Peyer's patch (tissue), 4 donors: ENCODE data around the gene TPM4.
"Not testable (repeated sequence)": the region's sequence is repeated elsewhere in the genome, so short reads cannot be mapped to it uniquely, and the experiment has no call there.

ENCODE experiments used
- CTCF ChIP-seq, 6 experiments: fragments of 450-650 bp in 4 of 6; fragments of 200-600 bp in 2 of 6; sonication (generic) in 1 of 6; IDR thresholded peaks; one replicate each; pipeline ENCODE4 v1.5.1; 2017 to 2019; ENCODE audit warnings: antibody characterized with exemption in 6 of 6, mild to moderate bottlenecking in 3 of 6, moderate library complexity in 1 of 6
- POLR2A ChIP-seq, 2 donors: fragments of 450-650 bp; IDR thresholded peaks; one replicate each; pipeline ENCODE4 v1.5.1; 2017; ENCODE audit warnings: antibody characterized with exemption in 2 of 2, mild to moderate bottlenecking in 2 of 2, moderate library complexity in 2 of 2

DNA sequence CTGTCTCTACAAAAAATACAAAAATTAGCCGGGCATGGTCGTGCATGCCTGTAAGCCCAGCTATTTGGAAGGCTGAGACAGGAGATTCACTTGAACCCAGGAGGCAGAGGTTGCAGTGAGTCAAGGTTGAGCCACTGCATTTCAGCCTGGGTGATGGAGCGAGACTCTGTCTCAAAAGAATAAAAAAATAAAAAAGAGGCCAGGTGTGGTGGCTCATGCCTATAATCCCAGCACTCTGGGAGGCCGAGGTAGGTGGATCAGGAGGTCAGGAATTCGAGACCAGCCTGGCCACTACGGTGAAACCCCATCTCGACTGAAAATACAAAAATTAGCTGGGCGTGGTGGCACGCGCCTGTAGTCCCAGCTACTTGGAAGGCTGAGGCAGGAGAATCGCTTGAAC is 11.1 kb downstream of the TPM4 start:
- TF ChIP-seq CTCF, POLR2A (IDR thresholded peaks at IDR 0.05): not testable (repeated sequence)
